Neural progenitor cell (in vitro differentiated cells): Measurements from ENCODE around the gene TFAP2E.
A peak's percentile ranks its signal among the peaks of the same experiment; 100 is the strongest.

Experiments
- EZH2 ChIP-seq: fragments of 200-600 bp; sonication (generic); IDR thresholded peaks from 2 replicates; pipeline ENCODE4 v1.6.1; 2017; ENCODE audit warnings: antibody characterized with exemption, mild to moderate bottlenecking, moderate library complexity
- TF ChIP-seq, protein P1 (sequence below): fragments of 200-600 bp; sonication (generic); IDR thresholded peaks from 2 replicates; pipeline ENCODE4 v1.5.1; 2017; ENCODE audit warnings: antibody characterized with exemption, mild to moderate bottlenecking

- TF ChIP-seq, protein P1, sequence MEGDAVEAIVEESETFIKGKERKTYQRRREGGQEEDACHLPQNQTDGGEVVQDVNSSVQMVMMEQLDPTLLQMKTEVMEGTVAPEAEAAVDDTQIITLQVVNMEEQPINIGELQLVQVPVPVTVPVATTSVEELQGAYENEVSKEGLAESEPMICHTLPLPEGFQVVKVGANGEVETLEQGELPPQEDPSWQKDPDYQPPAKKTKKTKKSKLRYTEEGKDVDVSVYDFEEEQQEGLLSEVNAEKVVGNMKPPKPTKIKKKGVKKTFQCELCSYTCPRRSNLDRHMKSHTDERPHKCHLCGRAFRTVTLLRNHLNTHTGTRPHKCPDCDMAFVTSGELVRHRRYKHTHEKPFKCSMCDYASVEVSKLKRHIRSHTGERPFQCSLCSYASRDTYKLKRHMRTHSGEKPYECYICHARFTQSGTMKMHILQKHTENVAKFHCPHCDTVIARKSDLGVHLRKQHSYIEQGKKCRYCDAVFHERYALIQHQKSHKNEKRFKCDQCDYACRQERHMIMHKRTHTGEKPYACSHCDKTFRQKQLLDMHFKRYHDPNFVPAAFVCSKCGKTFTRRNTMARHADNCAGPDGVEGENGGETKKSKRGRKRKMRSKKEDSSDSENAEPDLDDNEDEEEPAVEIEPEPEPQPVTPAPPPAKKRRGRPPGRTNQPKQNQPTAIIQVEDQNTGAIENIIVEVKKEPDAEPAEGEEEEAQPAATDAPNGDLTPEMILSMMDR: no peak
- peak; percentile 68 for TF ChIP-seq EZH2
Measured at GRCh38 chr1:35574655-35575415, 1.7 kb downstream of the TFAP2E start.
